Measurements from ENCODE around the gene PTK7. TPM values are rescaled to one million over a fixed set of nuclear protein-coding genes. Genes with fewer than 3 reads are reported as not detected.
A peak's percentile ranks its signal among the peaks of the same experiment; 100 is the strongest.
"Not testable (repeated sequence)": the region's sequence is repeated elsewhere in the genome, so short reads cannot be mapped to it uniquely, and the experiment has no call there.

PTK7 gene
- total RNA-seq, 1 donor = 190 TPM

GRCh38 chr6:43081043-43081442 is 4.9 kb downstream of the PTK7 start:
- no peak for TF ChIP-seq CTCF (IDR thresholded peaks at IDR 0.05; ENCODE audit: extremely low read depth, low read depth, low read length)
- H3K27me3 ChIP-seq (ENCODE audit: insufficient read depth, low read length) = no peaks in the 10 kb centered on the region
- no peaks in the 10 kb centered on the region for H3K9me3 ChIP-seq (ENCODE audit: low read depth, low read length)
- H4K20me1 ChIP-seq (ENCODE audit: insufficient read depth, low read length) = peaks cover 24% of the 10 kb centered on the region
- peaks cover 24% of the 10 kb centered on the region for H3K4me1 ChIP-seq (ENCODE audit: insufficient read depth, low read length)
- no peak overlapping the region for H2AFZ ChIP-seq (ENCODE audit: low read length)
- peaks cover 79% of the 10 kb centered on the region for H3K79me2 ChIP-seq (ENCODE audit: insufficient read depth, low read length)
- no peaks in the 10 kb centered on the region for H3K36me3 ChIP-seq (ENCODE audit: insufficient read depth, low read length)
- no peak overlapping the region for H3K4me3 ChIP-seq (ENCODE audit: insufficient read depth, low read length)
- no peak overlapping the region for H3K4me2 ChIP-seq (ENCODE audit: insufficient read depth, low read length)
- no peak overlapping the region for H3K27ac ChIP-seq (ENCODE audit: low read depth, low read length)
- peak; percentile 34 for DNase-seq (ENCODE audit: insufficient read length, low spot score, missing footprints)

- DNase-seq (ENCODE audit: insufficient read length, low spot score, missing footprints) = peak; percentile 46
- Histone ChIP-seq H4K20me1 (ENCODE audit: insufficient read depth, low read length) (peaks cover 33% of the 10 kb centered on the region), H3K79me2 (ENCODE audit: insufficient read depth, low read length) (peaks cover 82% of the 10 kb centered on the region), H3K4me1 (ENCODE audit: insufficient read depth, low read length) (peaks cover 27% of the 10 kb centered on the region)
- not testable (repeated sequence) for H3K36me3 ChIP-seq (ENCODE audit: insufficient read depth, low read length); H3K27ac ChIP-seq (ENCODE audit: low read depth, low read length); H3K27me3 ChIP-seq (ENCODE audit: insufficient read depth, low read length); H3K4me3 ChIP-seq (ENCODE audit: insufficient read depth, low read length); H3K4me2 ChIP-seq (ENCODE audit: insufficient read depth, low read length); H2AFZ ChIP-seq (ENCODE audit: low read length); H3K9me3 ChIP-seq (ENCODE audit: low read depth, low read length)
These were observed 5.8 kb downstream of the PTK7 start for GRCh38 chr6:43081922-43082321.

- no peak for TF ChIP-seq CTCF (IDR thresholded peaks at IDR 0.05; ENCODE audit: extremely low read depth, low read depth, low read length)
- peaks cover 44% of the 10 kb centered on the region for H4K20me1 ChIP-seq (ENCODE audit: insufficient read depth, low read length)
- H3K27ac ChIP-seq (ENCODE audit: low read depth, low read length) = no peak overlapping the region
- peak; percentile 55 for DNase-seq (ENCODE audit: insufficient read length, low spot score, missing footprints)
- H2AFZ ChIP-seq (ENCODE audit: low read length) = no peak overlapping the region
- H3K36me3 ChIP-seq (ENCODE audit: insufficient read depth, low read length) = no peaks in the 10 kb centered on the region
- no peak overlapping the region for H3K4me3 ChIP-seq (ENCODE audit: insufficient read depth, low read length)
- no peaks in the 10 kb centered on the region for H3K27me3 ChIP-seq (ENCODE audit: insufficient read depth, low read length)
- H3K9me3 ChIP-seq (ENCODE audit: low read depth, low read length) = no peaks in the 10 kb centered on the region
- H3K4me1 ChIP-seq (ENCODE audit: insufficient read depth, low read length) = peaks cover 16% of the 10 kb centered on the region
- H3K4me2 ChIP-seq (ENCODE audit: insufficient read depth, low read length) = no peak overlapping the region
- peaks cover 82% of the 10 kb centered on the region for H3K79me2 ChIP-seq (ENCODE audit: insufficient read depth, low read length)
These were observed 6.9 kb downstream of the PTK7 start for GRCh38 chr6:43082806-43083655.

GRCh38 chr6:43086022-43086658 is 10.0 kb downstream of the PTK7 start:
- Histone ChIP-seq H3K4me2 (ENCODE audit: insufficient read depth, low read length) (no peak overlapping the region), H3K27ac (ENCODE audit: low read depth, low read length) (no peak overlapping the region), H3K9me3 (ENCODE audit: low read depth, low read length) (no peaks in the 10 kb centered on the region), H3K4me1 (ENCODE audit: insufficient read depth, low read length) (peaks cover 26% of the 10 kb centered on the region), H4K20me1 (ENCODE audit: insufficient read depth, low read length) (peaks cover 58% of the 10 kb centered on the region), H2AFZ (ENCODE audit: low read length) (no peak overlapping the region), H3K27me3 (ENCODE audit: insufficient read depth, low read length) (no peaks in the 10 kb centered on the region), H3K79me2 (ENCODE audit: insufficient read depth, low read length) (peaks cover 90% of the 10 kb centered on the region), H3K36me3 (ENCODE audit: insufficient read depth, low read length) (no peaks in the 10 kb centered on the region), H3K4me3 (ENCODE audit: insufficient read depth, low read length) (no peak overlapping the region)
- peak; percentile 90 for DNase-seq (ENCODE audit: insufficient read length, low spot score, missing footprints)
- TF ChIP-seq CTCF (IDR thresholded peaks at IDR 0.05; ENCODE audit: extremely low read depth, low read depth, low read length) = no peak

Measured in osteoblast (primary cell).